Progenitor cell of endocrine pancreas (in vitro differentiated cells): Measurements from ENCODE around the gene ATF4. TPM values are rescaled to one million over a fixed set of nuclear protein-coding genes. Genes with fewer than 3 reads are reported as not detected.

Source experiments
- DNase-seq: peaks from one replicate; pipeline ENCODE4 v3.0.0; 2021; ENCODE audit warnings: low spot score; ENCODE audit not compliant: unreplicated experiment
- H3K27ac Mint-ChIP-seq: 2 replicates; pipeline ENCODE4 v1.8.0; 2021; ENCODE audit warnings: mild to moderate bottlenecking, moderate library complexity, mixed read lengths
- H3K27me3 Mint-ChIP-seq: 2 replicates; pipeline ENCODE4 v1.8.0; 2021; ENCODE audit warnings: mixed read lengths
- H3K36me3 Mint-ChIP-seq: 2 replicates; pipeline ENCODE4 v1.8.0; 2022; ENCODE audit warnings: mixed read lengths; ENCODE audit not compliant: insufficient read depth
- H3K4me1 Mint-ChIP-seq: 2 replicates; pipeline ENCODE4 v1.8.0; 2021; ENCODE audit warnings: low read depth, mixed read lengths
- H3K4me3 Mint-ChIP-seq: 2 replicates; pipeline ENCODE4 v1.8.0; 2021; ENCODE audit warnings: low read depth, mild to moderate bottlenecking, moderate library complexity, mixed read lengths
- H3K9me3 Mint-ChIP-seq: 2 replicates; pipeline ENCODE4 v1.8.0; 2021; ENCODE audit warnings: low read depth, mixed read lengths
- total RNA-seq: library from RNA; stranded (reverse); gene quantifications from 2 replicates; pipeline ENCODE4 v1.2.1, GENCODE V29; 2021
- TF ChIP-seq, protein P1 (sequence below): fragments of 200-600 bp; sonication (generic); IDR thresholded peaks from one replicate; pipeline ENCODE4 v1.5.0; 2021; ENCODE audit warnings: antibody characterized with exemption, mild to moderate bottlenecking; ENCODE audit not compliant: unreplicated experiment

ATF4 gene
- total RNA-seq, 1 donor from 2014 or later: 332 TPM

GRCh38 chr22:39527481-39527961 is 7.2 kb downstream of the ATF4 start:
- Mint-ChIP-seq H3K27me3 (no peaks in the 10 kb centered on the region), H3K9me3 (no peaks in the 10 kb centered on the region), H3K36me3 (peaks cover 27% of the 10 kb centered on the region), H3K27ac (peak overlapping the region; percentile 7), H3K4me3 (no peak overlapping the region), H3K4me1 (peaks cover 51% of the 10 kb centered on the region)
- TF ChIP-seq, protein P1, sequence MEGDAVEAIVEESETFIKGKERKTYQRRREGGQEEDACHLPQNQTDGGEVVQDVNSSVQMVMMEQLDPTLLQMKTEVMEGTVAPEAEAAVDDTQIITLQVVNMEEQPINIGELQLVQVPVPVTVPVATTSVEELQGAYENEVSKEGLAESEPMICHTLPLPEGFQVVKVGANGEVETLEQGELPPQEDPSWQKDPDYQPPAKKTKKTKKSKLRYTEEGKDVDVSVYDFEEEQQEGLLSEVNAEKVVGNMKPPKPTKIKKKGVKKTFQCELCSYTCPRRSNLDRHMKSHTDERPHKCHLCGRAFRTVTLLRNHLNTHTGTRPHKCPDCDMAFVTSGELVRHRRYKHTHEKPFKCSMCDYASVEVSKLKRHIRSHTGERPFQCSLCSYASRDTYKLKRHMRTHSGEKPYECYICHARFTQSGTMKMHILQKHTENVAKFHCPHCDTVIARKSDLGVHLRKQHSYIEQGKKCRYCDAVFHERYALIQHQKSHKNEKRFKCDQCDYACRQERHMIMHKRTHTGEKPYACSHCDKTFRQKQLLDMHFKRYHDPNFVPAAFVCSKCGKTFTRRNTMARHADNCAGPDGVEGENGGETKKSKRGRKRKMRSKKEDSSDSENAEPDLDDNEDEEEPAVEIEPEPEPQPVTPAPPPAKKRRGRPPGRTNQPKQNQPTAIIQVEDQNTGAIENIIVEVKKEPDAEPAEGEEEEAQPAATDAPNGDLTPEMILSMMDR: no peak
- no peak for DNase-seq

DNA sequence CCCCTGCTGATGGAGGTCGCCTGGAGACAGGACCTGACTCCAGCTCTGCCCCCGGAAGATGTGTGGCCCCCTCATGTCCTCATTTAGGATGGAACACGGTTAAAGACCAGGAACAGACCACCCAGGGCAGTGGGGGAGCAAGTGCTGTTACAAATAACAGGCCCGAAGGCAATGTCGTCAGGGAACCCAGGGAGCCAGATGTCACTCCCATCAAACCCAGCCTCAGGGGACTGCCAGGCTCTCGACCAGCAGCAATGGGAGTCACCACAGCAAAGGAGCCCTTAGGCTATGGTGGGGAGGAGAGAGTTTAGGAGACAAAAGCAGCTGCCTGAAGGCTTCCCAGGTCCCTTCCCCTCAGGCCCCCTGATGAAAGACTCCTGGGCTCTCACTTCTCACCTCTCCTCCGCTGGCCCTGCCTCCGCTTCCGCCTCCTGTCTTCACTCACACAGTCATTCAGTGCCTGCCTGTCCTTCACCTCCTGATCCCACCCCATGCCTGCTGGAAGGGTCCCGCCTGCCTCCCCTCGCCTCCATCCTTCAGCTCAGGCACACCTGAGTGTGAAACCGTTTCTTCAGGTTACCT is 7.8 kb downstream of the ATF4 start:
- peaks cover 22% of the 10 kb centered on the region for H3K36me3 Mint-ChIP-seq
- TF ChIP-seq, protein P1: no peak
- no peaks in the 10 kb centered on the region for H3K9me3 Mint-ChIP-seq
- no peak for DNase-seq
- peak overlapping the region; percentile 82 for H3K27ac Mint-ChIP-seq
- no peaks in the 10 kb centered on the region for H3K27me3 Mint-ChIP-seq
- peaks cover 47% of the 10 kb centered on the region for H3K4me1 Mint-ChIP-seq
- no peak overlapping the region for H3K4me3 Mint-ChIP-seq

- TF ChIP-seq, protein P1: peak; percentile 98
- H3K27me3 Mint-ChIP-seq: no peaks in the 10 kb centered on the region
These were observed 8.5 kb downstream of the ATF4 start for GRCh38 chr22:39528681-39529486.

GRCh38 chr22:39529487-39529851 is 9.1 kb downstream of the ATF4 start:
- no peaks in the 10 kb centered on the region for H3K27me3 Mint-ChIP-seq
- H3K36me3 Mint-ChIP-seq: peaks cover 15% of the 10 kb centered on the region
- H3K9me3 Mint-ChIP-seq: no peaks in the 10 kb centered on the region
- H3K27ac Mint-ChIP-seq: peak overlapping the region; percentile 82
- H3K4me1 Mint-ChIP-seq: peaks cover 43% of the 10 kb centered on the region
- no peak overlapping the region for H3K4me3 Mint-ChIP-seq
- DNase-seq: no peak
- TF ChIP-seq, protein P1: no peak

More at GRCh38 chr22:39528681-39529486, 8.5 kb downstream of the ATF4 start:
- no peaks in the 10 kb centered on the region for H3K9me3 Mint-ChIP-seq
- DNase-seq: peak; percentile 88
- peak overlapping the region; percentile 82 for H3K27ac Mint-ChIP-seq
- H3K36me3 Mint-ChIP-seq: peaks cover 19% of the 10 kb centered on the region
- peak overlapping the region; percentile 47 for H3K4me3 Mint-ChIP-seq
- H3K4me1 Mint-ChIP-seq: peaks cover 43% of the 10 kb centered on the region

DNA sequence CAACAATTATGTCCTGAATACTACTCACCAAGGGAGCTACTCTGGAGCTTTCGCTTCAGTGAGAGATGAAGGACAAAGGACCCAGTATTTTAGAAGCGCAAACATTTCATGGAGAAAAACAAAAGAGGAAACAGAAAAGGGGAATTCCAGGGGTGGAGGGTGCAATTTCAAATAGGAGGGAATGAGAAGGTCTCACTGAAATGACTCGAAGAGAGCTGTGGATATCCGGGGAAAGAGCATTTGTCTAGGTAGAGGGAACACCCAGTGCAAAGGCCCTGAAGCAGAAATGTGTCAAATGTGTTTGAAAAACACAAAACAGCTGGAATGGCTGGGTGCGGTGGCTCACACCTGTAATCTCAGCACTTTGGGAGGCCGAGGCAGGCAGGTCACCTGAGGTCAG is 9.8 kb downstream of the ATF4 start:
- Mint-ChIP-seq H3K27me3 (no peaks in the 10 kb centered on the region), H3K9me3 (no peaks in the 10 kb centered on the region), H3K4me3 (peak overlapping the region; percentile 37), H3K36me3 (peaks cover 10% of the 10 kb centered on the region), H3K27ac (peak overlapping the region; percentile 85), H3K4me1 (peaks cover 40% of the 10 kb centered on the region)
- DNase-seq: no peak
- TF ChIP-seq, protein P1: no peak
